ENCODE results near the gene CBFB.

DNA sequence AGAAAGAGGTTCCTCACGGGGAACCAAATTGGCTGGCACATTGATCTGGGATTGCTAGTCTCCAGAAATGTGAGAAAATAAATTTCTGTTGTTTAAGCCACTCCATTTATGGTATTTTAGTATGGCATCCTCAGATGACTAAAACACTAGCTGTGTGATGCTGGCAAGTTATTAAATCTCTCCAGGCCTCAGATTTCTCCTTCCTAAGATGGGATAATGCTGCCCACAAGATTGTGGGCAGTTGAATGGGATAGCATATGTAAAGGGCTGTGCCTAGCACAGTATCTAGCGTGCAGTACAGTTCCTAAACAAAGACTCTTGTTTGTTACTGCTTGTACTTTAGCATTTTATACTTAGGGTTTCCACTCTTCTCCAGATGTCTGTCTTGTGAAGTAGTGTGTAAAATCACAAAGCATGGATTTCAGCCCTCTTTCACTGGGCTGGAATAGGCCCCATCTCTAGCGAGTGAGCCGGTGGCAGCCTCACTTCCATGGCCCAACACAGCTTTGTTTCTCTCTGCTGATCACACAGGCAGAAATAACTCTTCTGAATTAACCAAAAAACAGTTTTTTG is 42.6 kb downstream of the CBFB start:
- TF ChIP-seq, protein P1, sequence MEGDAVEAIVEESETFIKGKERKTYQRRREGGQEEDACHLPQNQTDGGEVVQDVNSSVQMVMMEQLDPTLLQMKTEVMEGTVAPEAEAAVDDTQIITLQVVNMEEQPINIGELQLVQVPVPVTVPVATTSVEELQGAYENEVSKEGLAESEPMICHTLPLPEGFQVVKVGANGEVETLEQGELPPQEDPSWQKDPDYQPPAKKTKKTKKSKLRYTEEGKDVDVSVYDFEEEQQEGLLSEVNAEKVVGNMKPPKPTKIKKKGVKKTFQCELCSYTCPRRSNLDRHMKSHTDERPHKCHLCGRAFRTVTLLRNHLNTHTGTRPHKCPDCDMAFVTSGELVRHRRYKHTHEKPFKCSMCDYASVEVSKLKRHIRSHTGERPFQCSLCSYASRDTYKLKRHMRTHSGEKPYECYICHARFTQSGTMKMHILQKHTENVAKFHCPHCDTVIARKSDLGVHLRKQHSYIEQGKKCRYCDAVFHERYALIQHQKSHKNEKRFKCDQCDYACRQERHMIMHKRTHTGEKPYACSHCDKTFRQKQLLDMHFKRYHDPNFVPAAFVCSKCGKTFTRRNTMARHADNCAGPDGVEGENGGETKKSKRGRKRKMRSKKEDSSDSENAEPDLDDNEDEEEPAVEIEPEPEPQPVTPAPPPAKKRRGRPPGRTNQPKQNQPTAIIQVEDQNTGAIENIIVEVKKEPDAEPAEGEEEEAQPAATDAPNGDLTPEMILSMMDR (conservative IDR thresholded peaks at IDR 0.05; ENCODE audit: low read depth, low read length) = no peak
- TF ChIP-seq EZH2 (IDR thresholded peaks at IDR 0.05; ENCODE audit: borderline replicate concordance, low read depth, low read length, poor library complexity, severe bottlenecking) = no peak
